PC-3 (cell line): ENCODE data around the gene N4BP2L2. TPM values are rescaled to one million over a fixed set of nuclear protein-coding genes. Genes with fewer than 3 reads are reported as not detected.

Experiments used
- ATAC-seq: fragments of 200-7000 bp; cut with Tn5 transposase; 2 replicates; pipeline ENCODE4 v1.9.1; 2020; ENCODE audit warnings: mild to moderate bottlenecking, moderate library complexity
- BruUV-seq: library from RNA; stranded (reverse); fragments of 400-500 nt; replicated peaks from 2 replicates; lab custom pipeline; 2021; lab: Mats Ljungman, UMichigan
- CTCF ChIA-PET: fragments of 300-600 bp; sonication (Branson Sonifier 250); formaldehyde crosslinking; loops from one replicate; lab custom pipeline; 2022; ENCODE audit warnings: antibody characterized with exemption; lab: Charles Lee
- POLR2A ChIA-PET: fragments of 300-600 bp; sonication (Branson Sonifier 250); formaldehyde crosslinking; loops from one replicate; lab custom pipeline; 2022; ENCODE audit warnings: antibody characterized with exemption; ENCODE audit not compliant: unreplicated experiment; lab: Charles Lee
- DNase-seq: peaks from one replicate; pipeline ENCODE4 v3.0.0-alpha.2; 2015
- H2AFZ ChIP-seq: fragments of 300-600 bp; sonication (generic); 2 replicates; pipeline ENCODE4 v1.6.0; 2016; ENCODE audit warnings: antibody characterized with exemption, low read length
- H3F3A ChIP-seq: fragments of 300-600 bp; sonication (generic); one replicate; pipeline ENCODE4 v1.6.0; 2017; ENCODE audit warnings: antibody characterized with exemption, low read length, control low read depth, mild to moderate bottlenecking; ENCODE audit not compliant: unreplicated experiment
- H3K27ac ChIP-seq: fragments of 300-600 bp; sonication (generic); 2 replicates; pipeline ENCODE4 v1.5.1; 2016; ENCODE audit warnings: mild to moderate bottlenecking, low read length
- H3K27me3 ChIP-seq: fragments of 300-600 bp; sonication (generic); 2 replicates; pipeline ENCODE4 v1.6.1; 2016; ENCODE audit warnings: low read length, mixed read lengths
- H3K36me3 ChIP-seq: fragments of 300-600 bp; sonication (generic); 2 replicates; pipeline ENCODE4 v1.6.1; 2016; ENCODE audit warnings: low read depth, mixed run types, low read length, mixed read lengths
- H3K4me1 ChIP-seq: fragments of 300-600 bp; sonication (generic); 2 replicates; pipeline ENCODE4 v1.5.1; 2016; ENCODE audit warnings: low read length; ENCODE audit not compliant: insufficient read depth
- H3K4me2 ChIP-seq: fragments of 300-600 bp; sonication (generic); 2 replicates; pipeline ENCODE4 v1.6.0; 2016; ENCODE audit warnings: low read length
- H3K4me3 ChIP-seq: fragments of 300-600 bp; sonication (generic); 2 replicates; pipeline ENCODE4 v1.5.1; 2016; ENCODE audit warnings: mild to moderate bottlenecking, low read length, mixed read lengths
- H3K79me2 ChIP-seq: fragments of 300-600 bp; sonication (generic); 2 replicates; pipeline ENCODE4 v1.6.1; 2017; ENCODE audit warnings: low read length, mixed read lengths
- H3K9ac ChIP-seq: fragments of 300-600 bp; sonication (generic); 2 replicates; pipeline ENCODE4 v1.6.0; 2016; ENCODE audit warnings: mild to moderate bottlenecking, low read length
- H3K9me2 ChIP-seq: fragments of 300-600 bp; sonication (generic); replicated peaks from 2 replicates; pipeline ENCODE4 v1.6.1; 2016; ENCODE audit warnings: mixed run types, low read length, mixed read lengths
- H3K9me3 ChIP-seq: fragments of 300-600 bp; sonication (generic); 2 replicates; pipeline ENCODE4 v1.6.1; 2016; ENCODE audit warnings: low read length, mixed read lengths
- H4K20me1 ChIP-seq: fragments of 300-600 bp; sonication (generic); 2 replicates; pipeline ENCODE4 v1.6.1; 2016; ENCODE audit warnings: low read length, mixed read lengths
- CTCF ChIP-seq: fragments of 300-600 bp; sonication (generic); conservative IDR thresholded peaks from 2 replicates; pipeline ENCODE4 v1.5.1; 2017; ENCODE audit warnings: antibody characterized with exemption, low read depth, mild to moderate bottlenecking, low read length
- EZH2 ChIP-seq: fragments of 300-600 bp; sonication (generic); IDR thresholded peaks from one replicate; pipeline ENCODE4 v1.6.1; 2017; ENCODE audit warnings: antibody characterized with exemption, mild to moderate bottlenecking, low read length; ENCODE audit not compliant: unreplicated experiment
- EZH2phosphoT487 ChIP-seq: fragments of 300-600 bp; sonication (generic); IDR thresholded peaks from 2 replicates; pipeline ENCODE4 v1.6.1; 2018; ENCODE audit warnings: mild to moderate bottlenecking, antibody characterized with exemption, low read length, borderline replicate concordance
- intact Hi-C: fragments of 100-400 bp; cut with micrococcal nuclease; formaldehyde crosslinking; loops from 2 replicates; pipeline ENCODE4 v1.9.0; 2023
- total RNA-seq: library from RNA; depleted of rRNA; stranded (reverse); fragments of >200 nt; gene quantifications from 2 replicates; pipeline ENCODE4 v1.2.3, GENCODE V29; 2014

N4BP2L2 gene
- total RNA-seq, 1 experiment from 2014 or later = 51.4 TPM

- H3F3A ChIP-seq = no peaks in the 10 kb centered on the region
- intact Hi-C loops = no loop called here
- no peak overlapping the region for H3K4me3 ChIP-seq
- no peak overlapping the region for H2AFZ ChIP-seq
- POLR2A ChIA-PET = no interaction called here
- H3K79me2 ChIP-seq = no peaks in the 10 kb centered on the region
- H3K27me3 ChIP-seq = no peaks in the 10 kb centered on the region
- H4K20me1 ChIP-seq = no peaks in the 10 kb centered on the region
- TF ChIP-seq CTCF (no peak), EZH2 (no peak)
- DNase-seq (no peak), ATAC-seq (no peak)
- H3K36me3 ChIP-seq = peaks cover 3% of the 10 kb centered on the region; the same call in 1 of the 2 replicates
- 0 out of 2 replicates have a peak, but pooled peaks cover 7% of the 10 kb centered on the region for H3K9me3 ChIP-seq
- H3K4me1 ChIP-seq = no peaks in the 10 kb centered on the region
- BruUV-seq = no TSS peak
- H3K9ac ChIP-seq = no peak overlapping the region
- H3K27ac ChIP-seq = no peak overlapping the region
- CTCF ChIA-PET = no interaction called here
- H3K9me2 ChIP-seq = no peaks in the 10 kb centered on the region
- H3K4me2 ChIP-seq = no peak overlapping the region
Measured at GRCh38 chr13:32454886-32455593, 83.6 kb downstream of the N4BP2L2 start.

- peaks cover 3% of the 10 kb centered on the region; the same call in 1 of the 2 replicates for H3K36me3 ChIP-seq
- no peaks in the 10 kb centered on the region for H3K9me2 ChIP-seq
- BruUV-seq = no TSS peak
- DNase-seq (no peak), ATAC-seq (no peak)
- ChIA-PET POLR2A (no interaction called here), CTCF (no interaction called here)
- no peaks in the 10 kb centered on the region for H3K79me2 ChIP-seq
- H3K27ac ChIP-seq = no peak overlapping the region
- H3K4me2 ChIP-seq = no peak overlapping the region
- H2AFZ ChIP-seq = no peak overlapping the region
- intact Hi-C loops = no loop called here
- H3F3A ChIP-seq = no peaks in the 10 kb centered on the region
- no peak overlapping the region for H3K9ac ChIP-seq
- H3K9me3 ChIP-seq = 0 out of 2 replicates have a peak, but pooled peaks cover 7% of the 10 kb centered on the region
- H4K20me1 ChIP-seq = no peaks in the 10 kb centered on the region
- H3K27me3 ChIP-seq = no peaks in the 10 kb centered on the region
- TF ChIP-seq EZH2 = no peak
- no peak for TF ChIP-seq EZH2phosphoT487
- TF ChIP-seq CTCF = no peak
- H3K4me1 ChIP-seq = no peaks in the 10 kb centered on the region
- H3K4me3 ChIP-seq = no peak overlapping the region
Measured at GRCh38 chr13:32453981-32454380, 84.6 kb downstream of the N4BP2L2 start.

GRCh38 chr13:32448972-32449371, 89.6 kb downstream of the N4BP2L2 start:
- POLR2A ChIA-PET = interaction anchor here (0.6 to 0.7 kb wide), 2 partner anchors 10 to 35 kb away, joined by 3 to 5 read pairs; no protein-coding TSS in a partner anchor
- no peak for ATAC-seq
- intact Hi-C loops = no loop called here

More at GRCh38 chr13:32448972-32449371, 89.6 kb downstream of the N4BP2L2 start:
- TF ChIP-seq CTCF (no peak), EZH2phosphoT487 (no peak), EZH2 (no peak)
- CTCF ChIA-PET = no interaction called here
- Histone ChIP-seq H3K4me2 (no peak overlapping the region), H3K4me1 (no peaks in the 10 kb centered on the region), H2AFZ (no peak overlapping the region), H3K9me2 (no peaks in the 10 kb centered on the region), H3K4me3 (no peak overlapping the region), H3K9ac (no peak overlapping the region), H4K20me1 (no peaks in the 10 kb centered on the region), H3F3A (no peaks in the 10 kb centered on the region), H3K36me3 (no peaks in the 10 kb centered on the region), H3K9me3 (no peaks in the 10 kb centered on the region), H3K27ac (no peak overlapping the region), H3K79me2 (no peaks in the 10 kb centered on the region), H3K27me3 (no peaks in the 10 kb centered on the region)
- no TSS peak for BruUV-seq
- DNase-seq = no peak
